OCI-LY7 (cell line): ENCODE data around the gene SETD1A.

ENCODE experiments used
- CTCF ChIP-seq: fragments of 200-600 bp; sonication (generic); conservative IDR thresholded peaks from 2 replicates; pipeline ENCODE4 v1.5.1; 2014; ENCODE audit warnings: mild to moderate bottlenecking, antibody characterized with exemption, low read length, moderate library complexity, mixed read lengths
- EZH2phosphoT487 ChIP-seq: fragments of 200-600 bp; sonication (generic); IDR thresholded peaks from 2 replicates; pipeline ENCODE4 v1.6.1; 2018; ENCODE audit warnings: low read depth, borderline replicate concordance, mild to moderate bottlenecking, mixed run types, antibody characterized with exemption, low read length, moderate library complexity, mixed read lengths

DNA sequence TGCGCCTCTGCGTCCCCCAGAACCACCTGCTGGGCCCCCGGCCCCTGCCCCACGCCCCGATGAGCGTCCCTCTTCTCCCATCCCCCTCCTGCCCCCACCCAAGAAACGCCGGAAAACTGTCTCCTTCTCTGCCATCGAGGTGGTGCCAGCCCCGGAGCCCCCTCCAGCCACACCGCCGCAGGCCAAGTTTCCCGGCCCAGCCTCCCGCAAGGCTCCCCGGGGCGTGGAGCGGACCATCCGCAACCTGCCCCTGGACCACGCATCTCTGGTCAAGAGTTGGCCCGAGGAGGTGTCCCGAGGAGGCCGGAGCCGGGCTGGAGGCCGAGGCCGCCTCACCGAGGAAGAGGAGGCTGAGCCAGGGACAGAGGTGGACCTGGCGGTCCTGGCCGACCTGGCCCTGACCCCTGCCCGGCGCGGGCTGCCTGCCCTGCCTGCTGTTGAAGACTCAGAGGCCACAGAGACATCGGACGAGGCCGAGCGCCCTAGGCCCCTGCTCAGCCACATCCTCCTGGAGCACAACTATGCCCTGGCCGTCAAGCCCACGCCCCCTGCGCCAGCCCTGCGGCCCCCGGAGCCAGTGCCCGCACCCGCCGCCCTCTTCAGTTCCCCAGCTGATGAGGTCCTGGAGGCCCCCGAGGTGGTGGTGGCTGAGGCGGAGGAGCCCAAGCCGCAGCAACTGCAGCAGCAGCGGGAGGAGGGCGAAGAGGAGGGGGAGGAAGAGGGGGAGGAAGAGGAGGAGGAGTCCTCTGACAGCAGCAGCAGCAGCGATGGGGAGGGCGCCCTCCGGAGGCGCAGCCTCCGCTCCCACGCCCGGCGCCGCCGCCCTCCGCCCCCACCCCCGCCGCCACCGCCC is 21.8 kb downstream of the SETD1A start:
- TF ChIP-seq CTCF (no peak), EZH2phosphoT487 (no peak)
